SU-DHL-6 (cell line): ENCODE results near the gene SLFN14.

Experiments used
- H2AFZ ChIP-seq: fragments of 200-600 bp; sonication (generic); 2 replicates; pipeline ENCODE4 v1.6.1; 2014; ENCODE audit warnings: low read depth, mild to moderate bottlenecking, moderate library complexity, mixed read lengths, antibody characterized with exemption, low read length; ENCODE audit not compliant: severe bottlenecking
- H3F3A ChIP-seq: fragments of 200-600 bp; shearing (Covaris generic); 2 replicates; pipeline ENCODE4 v1.6.0; 2016; ENCODE audit warnings: antibody characterized with exemption, mild to moderate bottlenecking; ENCODE audit not compliant: insufficient read depth
- H3K27ac ChIP-seq: fragments of 200-600 bp; sonication (generic); 2 replicates; pipeline ENCODE4 v1.5.1; 2016; ENCODE audit warnings: low read depth, mild to moderate bottlenecking, low read length, moderate library complexity, mixed read lengths
- H3K27me3 ChIP-seq: fragments of 200-600 bp; sonication (generic), shearing (Covaris generic); 2 replicates; pipeline ENCODE4 v1.6.0; 2014; ENCODE audit warnings: mild to moderate bottlenecking, low read length
- H3K36me3 ChIP-seq: fragments of 200-600 bp; sonication (generic); 2 replicates; pipeline ENCODE4 v1.6.1; 2014; ENCODE audit warnings: mild to moderate bottlenecking, low read length, mixed read lengths
- H3K4me2 ChIP-seq: fragments of 300-600, 200-600 bp; shearing (Covaris generic), sonication (generic); 2 replicates; pipeline ENCODE4 v1.6.0; 2014; ENCODE audit warnings: low read length, low read depth, mild to moderate bottlenecking; ENCODE audit not compliant: poor library complexity, severe bottlenecking
- H3K4me3 ChIP-seq: fragments of 200-600 bp; sonication (generic); 2 replicates; pipeline ENCODE4 v1.5.1; 2014; ENCODE audit warnings: antibody characterized with exemption, low read length, mild to moderate bottlenecking, mixed read lengths; ENCODE audit not compliant: insufficient read depth, poor library complexity, severe bottlenecking
- H3K79me2 ChIP-seq: fragments of 200-600 bp; sonication (generic); 2 replicates; pipeline ENCODE4 v1.6.1; 2014; ENCODE audit warnings: mild to moderate bottlenecking, low read length, moderate library complexity; ENCODE audit not compliant: insufficient read depth
- H3K9ac ChIP-seq: fragments of 200-600 bp; sonication (generic); 2 replicates; pipeline ENCODE4 v1.7.0; 2014; ENCODE audit warnings: mild to moderate bottlenecking, low read length
- H3K9me2 ChIP-seq: fragments of 200-600 bp; sonication (generic); replicated peaks from 2 replicates; pipeline ENCODE4 v1.6.1; 2014; ENCODE audit warnings: low read length; ENCODE audit not compliant: insufficient read depth
- H3K9me3 ChIP-seq: fragments of 200-600 bp; sonication (generic); 2 replicates; pipeline ENCODE4 v1.6.1; 2014; ENCODE audit warnings: low read length, mixed read lengths; ENCODE audit not compliant: insufficient read depth
- H4K20me1 ChIP-seq: fragments of 200-600 bp; sonication (generic); 2 replicates; pipeline ENCODE4 v1.6.1; 2014; ENCODE audit warnings: low read depth, mild to moderate bottlenecking, antibody characterized with exemption, low read length, moderate library complexity, mixed read lengths
- CTCF ChIP-seq: fragments of 200-600 bp; sonication (generic); IDR thresholded peaks from one replicate; pipeline ENCODE4 v1.5.1; 2017; ENCODE audit warnings: antibody characterized with exemption, mild to moderate bottlenecking, low read length, moderate library complexity; ENCODE audit not compliant: insufficient read depth, poor library complexity, severe bottlenecking
- EZH2phosphoT487 ChIP-seq: fragments of 200-600 bp; sonication (generic), shearing (Covaris generic); conservative IDR thresholded peaks from 2 replicates; pipeline ENCODE4 v1.6.1; 2018; ENCODE audit warnings: mild to moderate bottlenecking, antibody characterized with exemption, low read length, moderate library complexity, mixed read lengths

SLFN14 gene

GRCh38 chr17:35560703-35561102 lies at the start of gene SLFN14:
SLFN14 (minus strand) TSS chr17:35560819; CDS start chr17:35558062, 2,757 bp downstream.
- H3K9ac ChIP-seq = no peak within 1 kb of the TSS
- H3K27ac ChIP-seq = no peak within 1 kb of the TSS
- H3K9me2 ChIP-seq = no peaks in the 10 kb centered on the region
- TF ChIP-seq CTCF = no peak
- TF ChIP-seq EZH2phosphoT487 = no peak
- H2AFZ ChIP-seq = no peak within 1 kb of the TSS
- H4K20me1 ChIP-seq = no peaks in the 10 kb centered on the region
- H3K9me3 ChIP-seq = no peaks in the 10 kb centered on the region
- H3F3A ChIP-seq = no peaks in the 10 kb centered on the region
- no peak within 1 kb of the TSS for H3K4me3 ChIP-seq
- H3K79me2 ChIP-seq = no peaks in the 10 kb centered on the region
- no peaks in the 10 kb centered on the region for H3K27me3 ChIP-seq
- no peak within 1 kb of the TSS for H3K4me2 ChIP-seq
- no peaks in the 10 kb centered on the region for H3K36me3 ChIP-seq

GRCh38 chr17:35609831-35610230 lies 49.2 kb upstream of the SLFN14 start:
- peaks cover 5% of the 10 kb centered on the region; the same call in 1 of the 2 replicates for H3K36me3 ChIP-seq

GRCh38 chr17:35607239-35607847 lies 46.7 kb upstream of the SLFN14 start:
- H3K27ac ChIP-seq = no peak overlapping the region
- H4K20me1 ChIP-seq = no peaks in the 10 kb centered on the region
- peaks cover 5% of the 10 kb centered on the region; the same call in 1 of the 2 replicates for H3K36me3 ChIP-seq
- no peaks in the 10 kb centered on the region for H3K9me3 ChIP-seq
- no peaks in the 10 kb centered on the region for H3K27me3 ChIP-seq
- no peak overlapping the region for H3K4me2 ChIP-seq
- no peaks in the 10 kb centered on the region for H3F3A ChIP-seq
- H3K4me3 ChIP-seq = no peak overlapping the region
- no peak overlapping the region for H2AFZ ChIP-seq
- TF ChIP-seq EZH2phosphoT487 (no peak), CTCF (no peak)
- no peaks in the 10 kb centered on the region for H3K79me2 ChIP-seq
- no peaks in the 10 kb centered on the region for H3K9me2 ChIP-seq
- no peak overlapping the region for H3K9ac ChIP-seq

More at GRCh38 chr17:35609831-35610230, 49.2 kb upstream of the SLFN14 start:
- no peak overlapping the region for H3K27ac ChIP-seq
- no peaks in the 10 kb centered on the region for H3K27me3 ChIP-seq
- TF ChIP-seq CTCF (no peak), EZH2phosphoT487 (no peak)
- no peaks in the 10 kb centered on the region for H4K20me1 ChIP-seq
- H3K9me3 ChIP-seq = no peaks in the 10 kb centered on the region
- no peaks in the 10 kb centered on the region for H3F3A ChIP-seq
- no peaks in the 10 kb centered on the region for H3K79me2 ChIP-seq
- no peak overlapping the region for H3K4me3 ChIP-seq
- H3K9me2 ChIP-seq = no peaks in the 10 kb centered on the region
- H2AFZ ChIP-seq = no peak overlapping the region
- H3K4me2 ChIP-seq = no peak overlapping the region
- H3K9ac ChIP-seq = no peak overlapping the region
